ENCODE measurements around the gene HSPA1A.
"Not testable (repeated sequence)": the region's sequence is repeated elsewhere in the genome, so short reads cannot be mapped to it uniquely, and the experiment has no call there.

Gene HSPA1A

DNA sequence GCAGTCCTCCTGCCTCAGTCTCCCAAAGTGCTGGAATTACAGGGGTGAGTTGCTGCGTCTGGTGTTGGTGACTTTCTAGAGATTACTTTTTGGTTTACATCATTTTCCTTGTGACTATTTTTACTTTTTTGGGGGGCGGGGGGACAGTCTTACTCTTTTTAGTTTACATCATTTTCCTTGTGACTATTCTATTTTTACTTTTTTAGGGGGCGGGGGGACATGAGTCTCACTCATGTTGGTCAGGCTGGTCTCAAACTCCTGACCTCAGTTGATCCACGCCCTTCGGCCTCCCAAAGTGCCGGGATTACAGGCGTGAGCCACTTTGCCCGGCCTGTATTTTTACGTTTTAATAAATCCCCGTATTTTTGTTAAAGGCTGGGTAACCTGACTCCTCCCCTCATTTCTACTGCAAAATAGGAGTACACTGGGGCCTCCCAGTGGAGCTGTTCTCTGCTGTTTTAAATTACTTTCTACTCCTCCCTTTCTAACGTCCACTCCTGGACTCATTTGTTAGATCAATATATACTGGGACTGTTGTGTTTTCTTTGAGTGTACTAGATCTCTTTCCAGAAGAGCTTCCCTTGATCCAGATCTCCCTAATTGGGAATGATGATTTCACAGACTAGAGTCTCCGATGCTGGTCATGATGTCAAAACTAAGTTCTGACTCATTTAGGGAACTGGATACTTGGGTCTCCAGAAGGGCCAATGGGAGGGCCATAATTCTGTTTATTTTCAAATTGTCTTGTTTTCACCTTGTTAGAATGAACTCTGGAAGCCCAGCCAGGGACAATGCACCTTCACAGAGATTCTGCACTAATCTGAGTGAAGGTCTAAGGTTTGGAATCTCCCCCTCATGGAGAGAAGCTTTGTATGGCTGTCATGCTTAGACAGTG, 21.4 kb downstream of the HSPA1A start:
- no peak for ATAC-seq
- DNase-seq, result no peak

- DNase-seq (no peak), ATAC-seq (no peak)
Measured at GRCh38 chr6:31837369-31838113, 22.2 kb downstream of the HSPA1A start.

DNA sequence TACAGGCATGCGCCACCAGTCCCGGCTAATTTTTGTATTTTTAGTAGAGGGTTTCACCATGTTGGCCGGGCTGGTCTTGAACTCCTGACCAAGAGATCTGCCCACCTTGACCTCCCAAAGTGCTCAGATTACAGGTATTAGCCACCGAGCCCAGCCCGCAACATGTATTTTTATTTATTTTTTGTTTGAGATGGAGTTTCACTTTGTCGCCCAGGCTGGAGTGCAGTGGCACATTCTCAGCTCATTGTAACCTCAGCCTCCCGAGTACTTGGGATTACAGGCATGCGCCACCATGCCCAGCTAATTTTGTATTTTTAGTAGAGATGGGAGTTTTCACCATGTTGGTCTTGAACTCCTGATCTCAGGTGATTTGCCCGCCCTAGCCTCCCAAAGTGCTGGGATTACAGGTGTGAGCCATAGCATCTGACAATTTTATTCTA, 22.8 kb downstream of the HSPA1A start:
- not testable (repeated sequence) for DNase-seq, ATAC-seq

- ATAC-seq (no peak), DNase-seq (peak; percentile 7)
Measured at GRCh38 chr6:31838968-31839367, 23.6 kb downstream of the HSPA1A start.

DNA sequence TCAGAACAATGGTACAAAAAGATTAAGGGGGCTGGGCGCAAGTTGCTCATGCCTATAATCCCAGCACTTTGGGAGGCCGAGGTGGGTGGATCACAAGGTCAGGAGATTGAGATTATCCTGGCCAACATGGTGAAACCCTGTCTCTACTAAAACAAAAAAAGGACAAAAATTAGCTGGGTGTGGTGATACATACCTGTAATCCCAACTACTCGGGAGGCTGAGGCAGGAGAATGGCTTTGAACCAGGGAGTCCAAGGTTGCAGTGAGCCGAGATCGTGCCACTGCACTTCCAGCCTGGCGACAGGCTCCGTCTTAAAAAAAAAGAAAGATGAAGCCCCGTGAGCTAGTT, 24.4 kb downstream of the HSPA1A start:
- not testable (repeated sequence) for DNase-seq, ATAC-seq

DNA sequence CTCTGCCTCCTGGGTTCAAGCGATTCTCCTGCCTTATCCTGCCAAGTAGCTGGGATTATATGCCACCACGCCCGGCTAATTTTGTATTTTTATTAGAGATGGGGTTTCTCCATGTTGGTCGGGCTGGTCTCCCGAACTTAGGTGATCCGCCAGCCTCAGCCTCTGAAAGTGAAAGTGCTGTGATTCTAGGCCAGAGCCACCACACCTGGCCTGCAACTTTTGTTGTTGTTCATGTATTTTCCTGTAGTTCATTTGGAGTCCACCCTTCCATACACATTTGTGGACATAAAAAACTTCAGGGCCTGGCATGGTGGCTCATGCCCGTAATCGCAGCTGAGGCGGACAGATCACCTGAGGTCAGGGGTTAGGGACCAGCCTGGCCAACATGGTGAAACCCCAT, 26.7 kb downstream of the HSPA1A start:
- no peak for ATAC-seq
- DNase-seq, result peak; percentile 16

- DNase-seq, result no peak
- ATAC-seq, result no peak
Measured at GRCh38 chr6:31844507-31844906, 29.2 kb downstream of the HSPA1A start.

GRCh38 chr6:31847276-31847978, 32.1 kb downstream of the HSPA1A start:
- ATAC-seq, result no peak
- DNase-seq, result no peak

GRCh38 chr6:31850765-31851484, 35.6 kb downstream of the HSPA1A start:
- DNase-seq (no peak), ATAC-seq (no peak)

DNA sequence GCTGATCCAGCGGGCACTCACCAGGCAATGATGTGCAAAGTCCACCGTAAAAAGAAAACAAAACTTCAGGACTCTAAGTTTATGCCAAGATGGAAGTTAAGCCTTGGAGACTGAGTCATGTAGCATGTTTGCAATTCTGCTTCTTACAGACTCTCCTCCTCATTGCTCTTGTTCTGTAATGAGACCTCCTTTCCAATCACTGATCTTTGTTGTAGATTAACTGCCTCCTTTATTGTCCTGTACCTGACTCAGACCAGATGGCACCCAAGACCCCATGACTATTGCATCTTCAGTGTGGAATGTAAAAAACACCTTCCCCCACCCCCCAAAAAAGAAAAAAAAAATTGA, 36.1 kb downstream of the HSPA1A start:
- ATAC-seq, result no peak
- no peak for DNase-seq

DNA sequence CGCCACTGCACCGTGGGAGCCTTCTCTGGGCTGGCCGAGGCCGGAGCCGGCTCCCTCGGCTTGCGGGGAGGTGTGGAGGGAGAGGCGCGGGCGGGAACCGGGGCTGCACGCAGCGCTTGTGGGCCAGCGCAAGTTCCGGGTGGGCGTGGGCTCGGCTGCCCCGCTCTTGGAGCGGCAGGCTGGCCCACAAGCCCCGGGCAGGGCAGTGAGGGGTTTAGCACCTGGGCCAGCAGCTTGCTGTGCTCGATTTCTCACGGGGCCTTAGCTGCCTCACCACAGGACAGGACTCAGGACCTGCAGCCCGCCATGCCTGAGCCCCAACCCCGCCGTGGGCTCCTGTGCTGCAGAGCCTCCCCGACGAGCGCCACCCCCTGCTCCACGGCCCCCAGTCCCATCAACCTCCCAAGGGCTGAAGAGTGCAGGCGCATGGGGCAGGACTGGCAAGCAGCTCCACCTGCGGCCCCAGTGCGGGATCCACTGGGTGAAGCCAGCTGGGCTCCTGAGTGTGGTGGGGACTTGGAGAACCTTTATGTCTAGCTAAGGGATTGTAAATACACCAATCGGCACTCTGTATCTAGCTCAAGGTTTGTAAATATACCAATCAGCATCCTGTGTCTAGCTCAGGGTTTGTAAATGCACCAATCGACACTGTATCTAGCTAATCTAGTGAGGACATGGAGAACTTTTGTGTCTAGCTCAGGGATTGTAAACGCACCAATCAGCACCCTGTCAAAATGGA, 36.8 kb downstream of the HSPA1A start:
- ATAC-seq, DNase-seq: not testable (repeated sequence)

- ATAC-seq, DNase-seq: not testable (repeated sequence)
Measured at GRCh38 chr6:31857774-31858173, 42.4 kb downstream of the HSPA1A start.

GRCh38 chr6:31858707-31859106, 43.4 kb downstream of the HSPA1A start:
- no peak for DNase-seq
- ATAC-seq, result no peak

- ATAC-seq (no peak), DNase-seq (no peak)
Measured at GRCh38 chr6:31859923-31860322, 44.6 kb downstream of the HSPA1A start.

- ATAC-seq (no peak), DNase-seq (no peak)
Measured at GRCh38 chr6:31860349-31860748, 45.0 kb downstream of the HSPA1A start.

GRCh38 chr6:31861150-31861549, 45.8 kb downstream of the HSPA1A start:
- ATAC-seq, result no peak
- DNase-seq, result no peak

- DNase-seq (no peak), ATAC-seq (no peak)
Measured at GRCh38 chr6:31861919-31862343, 46.6 kb downstream of the HSPA1A start.

DNA sequence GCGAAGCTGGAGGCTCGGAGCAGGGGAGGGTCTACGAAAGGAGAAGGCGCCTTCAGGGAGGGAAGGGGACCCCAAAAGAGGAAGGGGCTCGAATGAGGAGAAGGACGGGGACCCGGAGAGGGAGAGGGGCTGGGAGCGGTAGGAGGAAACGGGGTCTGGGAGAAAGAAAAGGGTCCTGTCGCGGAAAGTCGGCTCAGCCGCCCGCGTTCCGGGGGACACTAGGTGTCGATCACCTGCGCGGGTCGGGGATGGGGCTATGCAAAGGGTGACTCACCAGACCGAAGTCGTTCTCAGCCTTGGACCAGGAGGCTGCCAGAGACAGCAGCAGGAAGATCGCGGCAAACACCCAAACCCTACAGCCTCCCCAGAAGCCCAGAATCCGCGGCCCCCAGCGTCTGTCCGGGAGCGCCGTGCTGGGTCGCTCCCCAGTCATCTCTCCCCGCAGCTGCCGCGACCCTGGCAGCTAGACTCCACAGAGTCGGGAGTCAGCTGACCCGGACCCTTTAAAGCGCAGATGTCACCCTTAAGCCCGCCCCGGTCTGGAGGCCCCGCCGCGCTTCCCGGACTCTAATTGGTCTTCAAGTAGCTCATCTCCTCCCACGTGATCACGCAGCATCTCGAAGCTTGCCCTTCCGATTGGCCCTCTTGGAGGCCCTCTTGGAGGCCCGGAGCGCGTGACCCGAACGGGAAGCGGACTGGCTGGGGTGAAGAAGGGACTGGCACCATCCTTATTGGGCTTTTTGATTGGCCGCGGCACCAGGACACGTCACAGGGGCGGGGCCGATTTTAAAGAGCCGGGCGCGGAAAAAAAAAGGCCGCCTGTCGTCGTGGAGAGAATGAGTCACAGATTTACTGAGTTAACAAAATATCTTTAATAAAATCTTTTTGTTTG, 47.2 kb downstream of the HSPA1A start, which contains the start of gene NEU1:
TSS of gene NEU1 (minus strand) at position 478 of the 892 bp plus-strand sequence. CDS start at position 433, 45 bp downstream.
- DNase-seq (peak; percentile 98), ATAC-seq (peak; percentile 97)

DNA sequence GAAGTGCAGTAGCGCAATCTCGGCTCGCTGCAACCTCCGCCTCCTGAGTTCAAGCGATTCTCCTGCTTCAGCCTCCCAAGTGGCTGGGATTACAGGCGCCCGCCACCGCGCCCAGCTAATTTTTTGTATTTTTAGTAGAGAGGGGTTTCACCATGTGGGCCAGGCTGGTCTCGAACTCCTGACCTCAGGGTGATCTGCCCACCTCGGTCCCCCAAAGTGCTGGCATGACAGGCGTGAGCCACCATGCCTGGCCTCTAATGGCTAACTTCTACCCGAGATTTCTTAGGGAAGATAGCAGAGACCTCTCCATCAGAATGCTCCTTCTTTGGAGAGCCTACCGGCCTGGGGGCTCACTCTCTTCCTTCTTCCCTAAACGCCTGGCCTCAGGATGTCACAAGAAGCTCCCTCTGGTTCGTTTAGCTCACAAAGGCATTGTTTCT, 48.8 kb downstream of the HSPA1A start:
- not testable (repeated sequence) for ATAC-seq
- peak; percentile 32 for DNase-seq

DNA sequence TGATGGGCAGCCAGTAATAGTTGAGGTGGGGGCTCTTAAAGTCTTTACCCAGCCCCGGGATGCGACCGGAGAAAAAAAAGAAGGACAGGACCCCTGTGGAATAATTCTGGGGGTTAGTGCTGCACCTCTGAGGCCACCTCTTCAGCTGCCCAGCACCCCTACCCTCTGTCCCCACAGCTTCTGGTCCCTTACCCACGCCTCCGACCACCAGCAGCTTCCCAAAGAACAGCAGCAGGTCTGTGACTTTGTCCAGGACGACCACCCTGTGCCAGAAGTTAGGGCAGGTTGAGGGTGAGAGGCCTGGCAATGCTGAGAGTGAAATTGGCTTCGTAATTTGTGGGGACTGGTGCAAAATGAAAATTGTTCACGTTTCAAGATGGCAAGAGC, 49.5 kb downstream of the HSPA1A start:
- DNase-seq, result no peak
- ATAC-seq, result no peak

All from stimulated activated naive CD8-positive, alpha-beta T cell treated with anti-CD3 and anti-CD28 coated beads, Interleukin-15, Interleukin-2, amounts not matched to agents 100 U/mL and 50 U/mL, for 24 hours (primary cell).